Aortic smooth muscle cell (primary cell): ENCODE measurements around the gene DLX2. TPM values are rescaled to one million over a fixed set of nuclear protein-coding genes. Genes with fewer than 3 reads are reported as not detected.

Experiments
- total RNA-seq: library from RNA; depleted of rRNA; stranded (reverse); fragments of >200 nt; gene quantifications from 2 replicates; pipeline ENCODE4 v1.2.3, GENCODE V29; 2014

DLX2 gene
- total RNA-seq: 0.12 and 0.13 TPM in 2 replicates

DNA sequence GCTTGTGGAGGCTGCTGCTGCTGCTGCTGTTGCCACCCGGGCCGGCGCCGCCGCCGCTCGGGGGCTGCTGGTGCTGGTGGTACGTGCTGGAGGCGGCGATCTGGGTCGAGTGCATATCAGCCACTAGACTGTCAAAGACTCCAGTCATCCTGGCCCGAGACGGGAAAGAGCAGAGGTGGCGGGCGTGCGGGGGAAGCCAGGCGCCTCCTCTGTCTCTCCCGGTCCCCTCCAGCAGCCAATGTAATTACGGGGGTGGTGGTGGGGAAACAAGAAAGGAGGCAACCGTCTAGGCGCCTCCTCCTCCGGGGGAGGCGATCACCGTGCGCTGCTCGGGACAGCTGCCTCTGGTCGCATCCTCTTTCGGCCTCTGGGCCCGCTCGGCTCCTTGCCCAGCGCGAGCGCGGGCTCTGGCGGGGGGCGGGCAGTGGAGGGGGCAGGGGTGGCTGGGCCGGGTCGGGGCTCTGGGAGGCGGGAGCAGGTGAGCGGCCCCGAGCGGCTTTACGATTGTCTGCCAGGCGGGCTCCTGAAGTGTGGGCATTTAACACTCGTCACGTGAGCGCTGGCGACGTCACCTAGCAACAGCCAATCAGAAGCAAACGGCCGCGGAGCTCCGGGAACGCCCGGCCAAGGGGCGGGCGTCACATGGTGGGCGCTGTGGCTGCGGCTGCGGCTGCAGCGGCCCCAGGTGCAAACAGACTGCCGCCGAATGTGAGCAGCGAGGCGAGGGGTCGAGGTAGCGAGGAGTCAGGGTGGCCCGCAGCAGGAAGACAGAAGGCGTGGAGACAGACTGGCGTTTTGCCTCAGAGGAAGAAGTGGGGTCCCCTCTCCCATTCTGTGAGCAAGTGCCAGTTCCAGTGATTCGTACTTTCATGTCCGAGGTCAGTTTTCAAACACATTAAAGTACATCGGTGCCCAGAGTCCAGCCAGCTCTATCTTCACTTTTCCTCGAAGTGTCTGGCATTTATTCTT, at the start of gene DLX2:
TSS of gene DLX2 (minus strand) at position 510 of the 969 bp plus-strand sequence. CDS start at position 148, 362 bp downstream.

DNA sequence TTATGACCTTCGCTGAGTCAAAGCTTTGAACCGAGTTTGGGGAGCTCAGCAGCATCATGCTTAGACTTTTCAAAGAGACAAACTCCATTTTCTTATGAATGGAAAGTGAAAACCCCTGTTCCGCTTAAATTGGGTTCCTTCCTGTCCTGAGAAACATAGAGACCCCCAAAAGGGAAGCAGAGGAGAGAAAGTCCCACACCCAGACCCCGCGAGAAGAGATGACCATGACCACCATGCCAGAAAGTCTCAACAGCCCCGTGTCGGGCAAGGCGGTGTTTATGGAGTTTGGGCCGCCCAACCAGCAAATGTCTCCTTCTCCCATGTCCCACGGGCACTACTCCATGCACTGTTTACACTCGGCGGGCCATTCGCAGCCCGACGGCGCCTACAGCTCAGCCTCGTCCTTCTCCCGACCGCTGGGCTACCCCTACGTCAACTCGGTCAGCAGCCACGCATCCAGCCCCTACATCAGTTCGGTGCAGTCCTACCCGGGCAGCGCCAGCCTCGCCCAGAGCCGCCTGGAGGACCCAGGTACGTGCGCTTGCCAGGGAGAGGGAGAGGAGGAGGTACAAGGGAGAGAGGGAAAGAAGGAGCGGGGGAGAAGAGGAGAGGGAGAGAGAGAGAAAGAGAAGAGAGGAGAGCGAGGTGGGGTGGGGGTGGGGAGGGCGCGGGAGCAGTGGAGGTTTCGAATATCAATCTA, 17.1 kb downstream of the DLX2 start, which contains the start of gene DLX1:
TSS of gene DLX1 (plus strand) at position 48 of the 700 bp plus-strand sequence. CDS start at position 219, 171 bp downstream.

Other genes starting within 250 kb of the DLX2 start
- 21.4 and 23.8 TPM in 2 replicates for gene SLC25A12, start 208.7 kb downstream of the DLX2 start, total RNA-seq
- 39.4 and 43.6 TPM in 2 replicates for gene HAT1, start 180.4 kb downstream of the DLX2 start, total RNA-seq
- gene METAP1D, start 102.9 kb downstream of the DLX2 start, total RNA-seq: 4.1 and 7.1 TPM in 2 replicates
- 0.53 and 0.62 TPM in 2 replicates for gene DLX1, start 17.4 kb downstream of the DLX2 start, total RNA-seq